H54 (cell line): Measurements from ENCODE around the gene MAN1B1.

ENCODE experiments used
- DNase-seq: peaks from one replicate; pipeline ENCODE4 v3.0.0; 2011; ENCODE audit warnings: low spot score, mixed read lengths; ENCODE audit not compliant: insufficient read length
- FAIRE-seq: peaks from 3 replicates; lab custom pipeline; 2011; peaks lifted over from hg19 to GRCh38; lab: Jason Lieb, UNC
- POLR2A ChIP-seq: IDR thresholded peaks from 2 replicates; pipeline ENCODE4 v1.6.1; 2011; ENCODE audit warnings: low read depth, mild to moderate bottlenecking, low read length

Gene MAN1B1

GRCh38 chr9:137078701-137079400 is 7.9 kb upstream of the MAN1B1 start:
- TF ChIP-seq POLR2A, result no peak
- no peak for FAIRE-seq
- no peak for DNase-seq

GRCh38 chr9:137079401-137079787 is 7.4 kb upstream of the MAN1B1 start:
- FAIRE-seq, result no peak
- no peak for DNase-seq
- no peak for TF ChIP-seq POLR2A

- FAIRE-seq (no peak), DNase-seq (no peak)
- TF ChIP-seq POLR2A, result no peak
These were observed 6.3 kb upstream of the MAN1B1 start for GRCh38 chr9:137080260-137081122.

- no peak for TF ChIP-seq POLR2A
- DNase-seq, result no peak
- no peak for FAIRE-seq
These were observed 4.4 kb upstream of the MAN1B1 start for GRCh38 chr9:137082222-137082924.

- no peak for DNase-seq
- TF ChIP-seq POLR2A, result no peak
- FAIRE-seq, result no peak
These were observed 3.9 kb upstream of the MAN1B1 start for GRCh38 chr9:137082925-137083290.

GRCh38 chr9:137083394-137084004 is 3.3 kb upstream of the MAN1B1 start:
- DNase-seq (peak; percentile 98), FAIRE-seq (peak; percentile 91)
- TF ChIP-seq POLR2A, result 0 out of 2 replicates have a peak, but pooled peaks have one; percentile 18

GRCh38 chr9:137084526-137084925 is 2.3 kb upstream of the MAN1B1 start:
- TF ChIP-seq POLR2A, result no peak
- FAIRE-seq (no peak), DNase-seq (no peak)

GRCh38 chr9:137085920-137086530 is 760 bp upstream of the MAN1B1 start:
- FAIRE-seq (no peak), DNase-seq (peak; percentile 68)
- TF ChIP-seq POLR2A, result peak; percentile 50

GRCh38 chr9:137087409-137087925 is 682 bp downstream of the MAN1B1 start:
- DNase-seq (no peak), FAIRE-seq (no peak)

GRCh38 chr9:137088121-137088520 is 1.3 kb downstream of the MAN1B1 start:
- no peak for FAIRE-seq
- no peak for TF ChIP-seq POLR2A
- no peak for DNase-seq

More at GRCh38 chr9:137087409-137087925, 682 bp downstream of the MAN1B1 start:
- TF ChIP-seq POLR2A, result no peak

- FAIRE-seq (no peak), DNase-seq (no peak)
- TF ChIP-seq POLR2A, result no peak
These were observed 2.6 kb downstream of the MAN1B1 start for GRCh38 chr9:137089232-137089947.

- FAIRE-seq (no peak), DNase-seq (no peak)
- no peak for TF ChIP-seq POLR2A
These were observed 9.1 kb downstream of the MAN1B1 start for GRCh38 chr9:137095664-137096517.
